Measurements from ENCODE around the gene HMGN1.

The HMGN1 gene

GRCh38 chr21:39332175-39332574 lies 16.7 kb downstream of the HMGN1 start:
- TF ChIP-seq ZNF274 (IDR thresholded peaks at IDR 0.05; ENCODE audit: low read depth, low read length) = no peak

GRCh38 chr21:39330001-39330400 lies 18.9 kb downstream of the HMGN1 start:
- no peak for TF ChIP-seq ZNF274 (IDR thresholded peaks at IDR 0.05; ENCODE audit: low read depth, low read length)
- no peak overlapping the region for H3K4me3 ChIP-seq (ENCODE audit: low read length)

More at GRCh38 chr21:39332175-39332574, 16.7 kb downstream of the HMGN1 start:
- H3K4me3 ChIP-seq (ENCODE audit: low read length) = no peak overlapping the region

GRCh38 chr21:39327727-39328126 lies 21.2 kb downstream of the HMGN1 start:
- no peak overlapping the region for H3K4me3 ChIP-seq (ENCODE audit: low read length)
- no peak for TF ChIP-seq ZNF274 (IDR thresholded peaks at IDR 0.05; ENCODE audit: low read depth, low read length)

GRCh38 chr21:39326607-39327307 lies 22.1 kb downstream of the HMGN1 start:
- no peak for TF ChIP-seq ZNF274 (IDR thresholded peaks at IDR 0.05; ENCODE audit: low read depth, low read length)
- no peak overlapping the region for H3K4me3 ChIP-seq (ENCODE audit: low read length)

- no peak overlapping the region for H3K4me3 ChIP-seq (ENCODE audit: low read length)
- TF ChIP-seq ZNF274 (IDR thresholded peaks at IDR 0.05; ENCODE audit: low read depth, low read length) = no peak
Measured at GRCh38 chr21:39325458-39325857, 23.4 kb downstream of the HMGN1 start.

GRCh38 chr21:39321424-39321823 lies 27.5 kb downstream of the HMGN1 start:
- no peak overlapping the region for H3K4me3 ChIP-seq (ENCODE audit: low read length)

GRCh38 chr21:39319814-39320332 lies 29.0 kb downstream of the HMGN1 start:
- no peak for TF ChIP-seq ZNF274 (IDR thresholded peaks at IDR 0.05; ENCODE audit: low read depth, low read length)
- no peak overlapping the region for H3K4me3 ChIP-seq (ENCODE audit: low read length)

More at GRCh38 chr21:39321424-39321823, 27.5 kb downstream of the HMGN1 start:
- no peak for TF ChIP-seq ZNF274 (IDR thresholded peaks at IDR 0.05; ENCODE audit: low read depth, low read length)

GRCh38 chr21:39319251-39319756 lies 29.6 kb downstream of the HMGN1 start:
- no peak for TF ChIP-seq ZNF274 (IDR thresholded peaks at IDR 0.05; ENCODE audit: low read depth, low read length)
- H3K4me3 ChIP-seq (ENCODE audit: low read length) = no peak overlapping the region

- TF ChIP-seq ZNF274 (IDR thresholded peaks at IDR 0.05; ENCODE audit: low read depth, low read length) = no peak
- H3K4me3 ChIP-seq (ENCODE audit: low read length) = no peak overlapping the region
Measured at GRCh38 chr21:39318091-39318959, 30.6 kb downstream of the HMGN1 start.

- no peak for TF ChIP-seq ZNF274 (IDR thresholded peaks at IDR 0.05; ENCODE audit: low read depth, low read length)
Measured at GRCh38 chr21:39317134-39318090, 31.5 kb downstream of the HMGN1 start.

GRCh38 chr21:39316729-39317128 lies 32.2 kb downstream of the HMGN1 start:
- no peak for TF ChIP-seq ZNF274 (IDR thresholded peaks at IDR 0.05; ENCODE audit: low read depth, low read length)

More at GRCh38 chr21:39317134-39318090, 31.5 kb downstream of the HMGN1 start:
- H3K4me3 ChIP-seq (ENCODE audit: low read length) = no peak overlapping the region

GRCh38 chr21:39315603-39316445 lies 33.1 kb downstream of the HMGN1 start:
- H3K4me3 ChIP-seq (ENCODE audit: low read length) = no peak overlapping the region
- no peak for TF ChIP-seq ZNF274 (IDR thresholded peaks at IDR 0.05; ENCODE audit: low read depth, low read length)

More at GRCh38 chr21:39316729-39317128, 32.2 kb downstream of the HMGN1 start:
- no peak overlapping the region for H3K4me3 ChIP-seq (ENCODE audit: low read length)

All from GM08714 (cell line).